Activated T-helper 2 cell treated with anti-CD3 and anti-CD28 coated beads, Interferon-gamma antibody, Interleukin-2, Interleukin-4, amounts not matched to agents 10 μg/mL and 5 μg/mL and 100 μg/mL, durations not matched to agents 14 hours and 24 hours and 36 hours (primary cell): ENCODE results near the gene SORCS2. TPM values are rescaled to one million over a fixed set of nuclear protein-coding genes. Genes with fewer than 3 reads are reported as not detected.

Experiments
- DNase-seq: peaks from one replicate; pipeline ENCODE4 v3.0.0; 2021; ENCODE audit warnings: low spot score
- H3K27ac Mint-ChIP-seq: one replicate; pipeline ENCODE4 v1.8.0; 2021; ENCODE audit warnings: mixed read lengths
- H3K27me3 Mint-ChIP-seq: one replicate; pipeline ENCODE4 v1.8.0; 2021; ENCODE audit warnings: low read depth, mixed read lengths
- H3K36me3 Mint-ChIP-seq: one replicate; pipeline ENCODE4 v1.8.0; 2021; ENCODE audit warnings: low read depth, mixed read lengths
- H3K4me1 Mint-ChIP-seq: one replicate; pipeline ENCODE4 v1.8.0; 2021; ENCODE audit warnings: low read depth, mixed read lengths
- H3K4me3 Mint-ChIP-seq: one replicate; pipeline ENCODE4 v1.8.0; 2021; ENCODE audit warnings: low read depth, mild to moderate bottlenecking, moderate library complexity, mixed read lengths
- H3K9me3 Mint-ChIP-seq: one replicate; pipeline ENCODE4 v1.8.0; 2021; ENCODE audit warnings: mixed read lengths
- intact Hi-C: fragments of 100-400 bp; cut with micrococcal nuclease; formaldehyde crosslinking; loops from one replicate; pipeline ENCODE4 v1.15.1; 2023
- total RNA-seq: library from RNA; stranded (reverse); gene quantifications from 2 replicates; pipeline ENCODE4 v1.2.3, GENCODE V29; 2022

The SORCS2 gene
- total RNA-seq, 1 donor from 2014 or later, result 0.02 TPM

DNA sequence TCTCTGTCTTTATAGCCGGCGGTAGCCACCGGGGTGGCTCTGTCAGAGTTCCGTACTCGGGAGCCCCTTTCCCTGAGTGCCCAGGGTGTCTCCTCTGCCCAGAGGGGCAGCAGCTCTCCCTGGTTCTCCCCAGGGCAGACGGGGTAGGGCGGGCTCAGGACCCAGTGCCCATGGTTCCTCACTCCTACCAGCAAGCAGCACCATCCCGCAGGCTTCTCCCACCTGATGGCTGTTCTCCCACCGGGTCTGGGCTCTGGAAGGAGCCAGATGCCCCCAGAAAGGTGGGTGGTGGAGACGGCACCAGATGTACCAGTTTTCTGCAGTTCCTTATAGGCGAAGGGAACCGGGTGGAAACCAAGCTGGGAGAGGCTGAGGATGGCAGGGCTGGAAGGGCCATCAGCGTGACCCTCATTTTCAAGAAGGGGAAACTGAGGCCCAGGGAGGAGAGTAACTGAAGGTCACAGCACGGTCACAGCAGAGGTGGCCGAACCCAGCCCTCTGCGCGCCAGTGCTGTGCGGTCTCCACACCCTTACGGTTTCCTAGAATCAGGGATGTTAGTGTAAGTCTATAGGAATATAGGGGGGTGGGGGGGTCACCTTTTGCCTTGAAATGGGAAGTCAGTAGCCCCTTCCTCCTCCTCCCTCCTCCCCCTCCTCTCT, 548.7 kb downstream of the SORCS2 start:
- H3K4me3 Mint-ChIP-seq, result no peak overlapping the region
- no peaks in the 10 kb centered on the region for H3K9me3 Mint-ChIP-seq
- no peaks in the 10 kb centered on the region for H3K36me3 Mint-ChIP-seq
- H3K4me1 Mint-ChIP-seq, result no peaks in the 10 kb centered on the region
- H3K27me3 Mint-ChIP-seq, result no peaks in the 10 kb centered on the region
- H3K27ac Mint-ChIP-seq, result no peak overlapping the region
- intact Hi-C loops, result no loop called here
- no peak for DNase-seq

DNA sequence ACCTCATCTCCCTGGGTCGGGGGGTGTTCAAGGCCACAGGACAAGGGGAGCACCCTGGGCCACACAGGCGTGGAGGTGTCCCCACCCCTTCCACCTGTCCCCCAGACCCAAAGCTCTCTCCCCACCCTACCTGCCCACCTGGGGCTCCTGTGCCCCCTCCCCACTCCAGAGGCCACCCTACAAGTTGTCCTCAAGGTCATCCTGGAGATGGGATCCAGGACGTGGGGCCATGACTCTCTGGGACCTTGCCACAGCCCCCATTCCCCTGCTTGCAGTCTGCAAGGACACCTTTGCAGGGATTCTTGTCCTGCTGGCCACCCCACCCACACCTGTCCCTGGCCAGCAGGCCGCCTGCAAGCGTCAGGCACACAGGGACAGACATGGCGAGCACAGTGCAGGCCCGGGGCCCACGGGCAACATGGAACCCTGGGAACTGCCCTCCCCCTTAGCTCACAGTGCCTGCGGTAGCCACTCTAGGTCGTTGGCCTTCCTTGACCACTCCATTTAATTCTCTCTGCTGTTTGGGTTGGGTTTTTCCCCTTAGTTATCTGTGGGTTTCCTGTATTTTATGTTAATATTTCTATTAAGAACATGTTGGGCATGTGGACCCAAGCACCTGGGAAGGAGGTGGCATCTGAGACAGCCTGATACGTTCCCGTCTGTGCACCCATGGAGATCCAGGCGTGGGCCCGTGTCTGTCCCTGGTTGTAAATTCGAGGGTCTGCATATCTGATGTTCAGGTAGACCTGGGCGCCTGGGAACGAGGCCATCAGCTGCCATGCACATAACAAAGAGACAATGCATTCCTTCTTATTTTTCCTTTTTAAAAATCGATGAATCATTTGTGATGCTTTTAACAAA, 549.8 kb downstream of the SORCS2 start:
- Mint-ChIP-seq H3K27ac (no peak overlapping the region), H3K27me3 (no peaks in the 10 kb centered on the region), H3K4me3 (no peak overlapping the region), H3K4me1 (no peaks in the 10 kb centered on the region), H3K9me3 (no peaks in the 10 kb centered on the region), H3K36me3 (no peaks in the 10 kb centered on the region)
- no peak for DNase-seq
- intact Hi-C loops, result no loop called here

DNA sequence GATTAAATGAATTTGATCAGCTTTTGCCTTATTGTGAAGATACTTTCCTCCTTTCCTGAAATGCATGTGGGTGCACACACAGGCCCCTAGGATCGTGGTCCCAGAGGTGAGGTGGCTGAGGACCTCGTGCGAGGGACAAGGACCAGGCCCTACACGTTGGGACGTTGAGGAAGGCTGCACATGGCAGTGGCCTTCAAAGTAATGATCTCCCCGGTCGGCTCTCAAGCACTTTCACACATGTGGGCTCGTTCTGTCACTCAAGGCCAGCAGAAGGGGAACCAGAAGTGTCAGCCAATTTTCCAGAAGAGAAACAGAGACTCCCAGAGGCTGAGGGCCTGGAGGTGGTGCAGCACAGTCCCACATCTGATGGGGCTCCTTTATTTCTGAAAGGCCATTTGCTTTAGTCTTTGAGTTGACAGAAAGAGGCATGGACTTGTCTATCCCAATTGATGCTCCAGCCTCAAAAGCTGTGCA, 550.5 kb downstream of the SORCS2 start:
- intact Hi-C loops, result no loop called here
- no peaks in the 10 kb centered on the region for H3K27me3 Mint-ChIP-seq
- no peaks in the 10 kb centered on the region for H3K9me3 Mint-ChIP-seq
- no peak overlapping the region for H3K27ac Mint-ChIP-seq
- no peaks in the 10 kb centered on the region for H3K4me1 Mint-ChIP-seq
- no peak overlapping the region for H3K4me3 Mint-ChIP-seq
- DNase-seq, result no peak
- H3K36me3 Mint-ChIP-seq, result no peaks in the 10 kb centered on the region

DNA sequence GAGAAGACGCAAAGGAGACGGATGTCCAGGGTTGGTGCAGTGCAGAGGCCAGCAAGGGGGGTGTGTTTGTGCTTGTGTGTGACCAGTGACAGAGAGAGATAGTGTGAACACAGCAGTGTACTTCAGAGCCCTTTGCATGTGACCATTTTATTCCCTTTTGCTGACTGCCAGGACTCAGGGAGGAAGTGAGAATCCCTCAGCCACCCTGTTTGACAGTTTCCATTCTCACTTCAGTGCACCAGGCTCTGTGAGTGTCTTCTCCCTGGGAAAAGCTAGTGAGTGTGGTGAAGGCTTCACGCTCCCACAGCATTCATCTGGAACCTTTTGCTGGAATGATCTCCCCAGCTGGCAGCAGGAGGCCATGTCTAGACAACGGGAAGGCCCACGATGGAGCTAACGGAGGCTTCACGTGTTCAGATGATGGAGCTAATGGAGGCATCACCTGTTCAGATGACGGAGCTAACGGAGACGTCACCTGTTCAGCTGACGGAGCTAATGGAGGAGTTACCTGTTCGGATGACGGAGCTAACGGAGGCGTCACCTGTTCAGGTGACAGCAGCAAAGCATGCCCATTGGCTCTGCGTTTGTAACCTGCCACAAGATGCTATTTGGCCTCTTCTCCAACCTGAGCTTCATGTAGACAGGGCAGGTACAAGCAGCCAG, 551.9 kb downstream of the SORCS2 start:
- H3K4me3 Mint-ChIP-seq, result no peak overlapping the region
- no peaks in the 10 kb centered on the region for H3K27me3 Mint-ChIP-seq
- H3K4me1 Mint-ChIP-seq, result no peaks in the 10 kb centered on the region
- H3K36me3 Mint-ChIP-seq, result no peaks in the 10 kb centered on the region
- H3K9me3 Mint-ChIP-seq, result no peaks in the 10 kb centered on the region
- intact Hi-C loops, result no loop called here
- no peak for DNase-seq
- H3K27ac Mint-ChIP-seq, result no peak overlapping the region

DNA sequence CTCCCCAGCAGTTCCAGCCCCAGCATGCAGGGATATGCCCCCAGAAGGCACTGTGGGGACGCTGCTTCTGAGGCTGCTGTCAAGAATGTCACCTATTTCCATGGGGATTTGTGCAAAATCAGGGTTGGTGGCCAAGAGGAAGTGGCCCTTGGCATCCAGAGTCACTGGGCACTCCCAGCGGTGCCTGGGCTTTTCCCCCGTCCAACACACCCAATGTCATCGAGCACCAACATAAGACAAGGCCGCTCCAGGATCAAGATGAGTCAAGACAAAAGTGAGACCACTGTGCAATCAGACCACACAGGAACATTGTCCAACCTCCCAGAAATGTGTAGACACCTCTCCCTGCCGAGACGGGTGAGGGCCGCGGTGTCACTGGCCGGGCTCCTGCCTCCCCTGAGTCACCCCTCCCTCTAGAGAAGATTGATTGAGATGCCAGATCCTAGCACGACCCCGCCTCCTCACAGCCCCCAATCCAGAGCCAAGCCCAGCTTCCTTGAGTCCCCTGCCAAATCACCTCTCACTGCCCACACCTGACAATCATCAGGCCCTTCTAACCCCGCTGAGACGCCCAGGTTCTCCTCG, 553.1 kb downstream of the SORCS2 start:
- Mint-ChIP-seq H3K27ac (no peak overlapping the region), H3K4me3 (no peak overlapping the region), H3K9me3 (no peaks in the 10 kb centered on the region), H3K27me3 (no peaks in the 10 kb centered on the region), H3K4me1 (peaks cover 6% of the 10 kb centered on the region), H3K36me3 (no peaks in the 10 kb centered on the region)
- no peak for DNase-seq
- intact Hi-C loops, result no loop called here

DNA sequence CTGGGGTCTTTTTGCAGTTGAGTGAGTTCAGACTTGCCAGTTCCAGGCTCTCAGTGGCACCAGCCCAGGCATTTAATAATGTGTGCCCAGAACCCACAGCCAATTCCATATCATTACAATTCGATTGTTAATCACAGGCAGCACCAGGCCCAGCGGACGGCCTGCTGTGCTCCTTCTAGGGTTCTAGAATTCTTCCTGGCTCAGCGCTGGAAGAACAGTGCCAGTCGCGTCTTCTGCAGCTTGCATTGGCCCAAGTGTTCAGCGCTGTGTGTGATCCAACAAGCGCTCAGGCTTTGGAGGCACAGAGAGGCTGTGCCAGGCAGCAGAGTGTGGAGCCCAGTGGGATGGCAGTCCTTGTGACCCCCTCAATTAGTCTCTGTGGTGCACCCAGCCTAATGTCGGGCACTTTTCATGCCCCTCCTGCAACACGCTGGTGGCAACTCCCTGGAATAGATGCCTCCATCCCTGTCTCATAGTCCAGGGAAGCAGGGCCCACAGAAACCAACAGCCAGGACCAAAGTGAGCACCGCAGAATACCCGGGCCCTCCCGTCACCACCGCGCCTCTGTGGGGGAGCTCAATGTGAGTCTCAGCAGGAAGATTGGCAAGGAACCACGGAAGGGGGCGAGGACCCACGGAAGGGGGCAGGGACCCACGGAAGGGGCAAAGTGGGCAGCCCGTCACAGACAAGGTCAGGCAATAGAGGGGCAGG, 554.2 kb downstream of the SORCS2 start:
- DNase-seq, result no peak
- H3K27me3 Mint-ChIP-seq, result no peaks in the 10 kb centered on the region
- no peaks in the 10 kb centered on the region for H3K9me3 Mint-ChIP-seq
- intact Hi-C loops, result no loop called here
- H3K4me1 Mint-ChIP-seq, result peaks cover 6% of the 10 kb centered on the region
- no peaks in the 10 kb centered on the region for H3K36me3 Mint-ChIP-seq
- H3K4me3 Mint-ChIP-seq, result no peak overlapping the region
- H3K27ac Mint-ChIP-seq, result no peak overlapping the region

DNA sequence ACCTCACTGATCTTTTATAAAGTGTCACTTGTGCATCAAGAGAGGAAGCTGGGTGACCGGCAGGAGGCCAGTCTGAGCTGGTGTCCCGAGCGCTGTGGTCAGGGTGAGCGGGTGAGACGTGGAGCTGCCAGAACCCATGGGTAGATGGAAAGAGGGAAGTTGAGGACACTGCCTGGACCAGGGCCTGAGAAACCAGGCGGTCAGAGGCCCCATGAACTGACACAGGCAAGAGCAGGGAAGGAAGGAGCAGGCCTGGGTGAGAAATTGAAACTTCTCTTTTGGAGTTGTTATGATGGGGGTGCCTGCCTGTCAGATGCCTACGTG, 554.7 kb downstream of the SORCS2 start:
- DNase-seq, result no peak
- H3K36me3 Mint-ChIP-seq, result no peaks in the 10 kb centered on the region
- intact Hi-C loops, result no loop called here
- no peak overlapping the region for H3K4me3 Mint-ChIP-seq
- H3K4me1 Mint-ChIP-seq, result peaks cover 6% of the 10 kb centered on the region
- no peak overlapping the region for H3K27ac Mint-ChIP-seq
- no peaks in the 10 kb centered on the region for H3K27me3 Mint-ChIP-seq
- H3K9me3 Mint-ChIP-seq, result no peaks in the 10 kb centered on the region

DNA sequence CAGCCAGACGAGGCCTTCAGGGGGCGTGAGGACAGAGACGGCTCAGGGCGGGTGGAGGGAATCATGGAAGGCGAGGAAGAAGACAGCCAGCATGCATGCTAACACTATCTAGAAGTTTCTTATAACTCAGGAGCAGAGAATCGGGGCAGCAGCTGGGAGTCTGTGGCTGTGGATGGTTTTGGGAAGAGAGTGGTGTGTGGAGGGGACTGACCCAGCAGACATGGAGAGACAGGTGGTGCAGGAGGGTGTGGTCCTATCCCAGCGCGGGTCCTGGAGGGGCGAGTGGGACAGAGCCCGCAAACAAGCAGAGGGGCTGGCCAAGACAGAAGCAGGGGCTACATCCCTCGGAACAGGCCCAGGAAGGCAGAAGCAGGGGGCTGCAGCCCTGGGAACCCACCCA, 555.2 kb downstream of the SORCS2 start:
- Mint-ChIP-seq H3K27me3 (no peaks in the 10 kb centered on the region), H3K4me1 (peaks cover 6% of the 10 kb centered on the region), H3K9me3 (no peaks in the 10 kb centered on the region), H3K27ac (no peak overlapping the region), H3K4me3 (no peak overlapping the region), H3K36me3 (no peaks in the 10 kb centered on the region)
- intact Hi-C loops, result no loop called here
- DNase-seq, result no peak

DNA sequence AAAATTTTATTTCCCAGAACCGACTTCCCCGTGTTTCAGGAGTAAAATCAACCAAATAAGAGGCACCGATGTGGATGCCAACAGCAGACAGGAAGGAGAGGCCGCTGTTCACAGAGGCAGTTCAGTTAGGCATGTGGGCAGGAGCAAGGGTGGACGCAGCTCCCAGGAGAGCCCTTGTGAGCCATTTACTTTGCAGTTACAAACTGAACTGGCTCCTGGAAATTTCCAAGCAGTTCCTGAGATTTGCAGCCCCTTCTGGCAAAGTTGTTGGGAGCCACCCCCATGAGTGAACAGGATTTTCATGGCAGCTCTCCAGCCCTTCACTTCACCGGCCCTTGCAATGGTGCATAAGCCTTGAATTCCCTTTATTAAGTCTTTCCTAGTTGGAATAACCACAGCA, 558.2 kb downstream of the SORCS2 start:
- Mint-ChIP-seq H3K4me3 (no peak overlapping the region), H3K27ac (no peak overlapping the region), H3K27me3 (no peaks in the 10 kb centered on the region), H3K9me3 (no peaks in the 10 kb centered on the region), H3K36me3 (no peaks in the 10 kb centered on the region), H3K4me1 (peaks cover 6% of the 10 kb centered on the region)
- DNase-seq, result no peak
- intact Hi-C loops, result no loop called here

DNA sequence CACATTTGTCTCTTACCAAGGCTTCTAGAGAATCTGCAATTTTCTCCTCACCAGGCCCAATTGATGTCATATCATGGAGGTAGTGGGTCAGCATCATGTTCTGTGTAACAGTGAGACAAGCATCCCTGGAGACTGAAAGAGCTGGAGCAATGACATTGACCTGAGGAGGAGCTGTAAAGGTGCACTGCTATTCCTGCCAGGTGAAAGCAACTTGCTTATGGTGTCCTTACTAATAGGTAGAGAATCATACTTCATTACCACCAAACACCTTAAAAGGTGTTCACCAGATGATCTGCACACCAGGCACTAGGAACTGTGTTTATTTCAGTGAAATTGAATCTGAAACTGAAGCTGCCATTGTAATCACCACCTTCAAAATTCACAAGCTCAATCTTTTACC, 558.6 kb downstream of the SORCS2 start:
- H3K27me3 Mint-ChIP-seq, result no peaks in the 10 kb centered on the region
- H3K4me3 Mint-ChIP-seq, result no peak overlapping the region
- intact Hi-C loops, result no loop called here
- peaks cover 6% of the 10 kb centered on the region for H3K4me1 Mint-ChIP-seq
- no peaks in the 10 kb centered on the region for H3K9me3 Mint-ChIP-seq
- H3K27ac Mint-ChIP-seq, result no peak overlapping the region
- DNase-seq, result no peak
- H3K36me3 Mint-ChIP-seq, result no peaks in the 10 kb centered on the region

DNA sequence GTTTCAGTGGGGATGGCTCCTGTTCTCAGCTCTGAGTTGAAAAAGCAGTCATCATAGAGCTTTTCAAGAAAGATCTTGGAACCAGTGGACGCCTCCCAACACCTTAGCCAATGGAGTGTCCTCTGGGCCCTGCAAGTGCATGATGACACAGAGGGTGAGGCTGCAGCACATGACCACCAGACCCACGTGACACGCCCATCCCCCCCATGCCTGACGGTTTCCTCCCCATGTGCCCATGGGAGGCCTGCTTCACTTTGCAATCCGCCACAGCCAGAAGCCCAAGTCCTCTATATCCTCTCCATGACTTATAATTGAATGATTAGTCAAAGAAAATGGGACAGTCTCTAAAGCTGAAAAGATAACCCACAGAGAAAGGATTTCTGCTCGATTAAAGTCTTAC, 560.3 kb downstream of the SORCS2 start:
- intact Hi-C loops, result no loop called here
- H3K27ac Mint-ChIP-seq, result no peak overlapping the region
- peaks cover 6% of the 10 kb centered on the region for H3K4me1 Mint-ChIP-seq
- DNase-seq, result no peak
- no peaks in the 10 kb centered on the region for H3K27me3 Mint-ChIP-seq
- no peaks in the 10 kb centered on the region for H3K36me3 Mint-ChIP-seq
- H3K9me3 Mint-ChIP-seq, result no peaks in the 10 kb centered on the region
- H3K4me3 Mint-ChIP-seq, result no peak overlapping the region

DNA sequence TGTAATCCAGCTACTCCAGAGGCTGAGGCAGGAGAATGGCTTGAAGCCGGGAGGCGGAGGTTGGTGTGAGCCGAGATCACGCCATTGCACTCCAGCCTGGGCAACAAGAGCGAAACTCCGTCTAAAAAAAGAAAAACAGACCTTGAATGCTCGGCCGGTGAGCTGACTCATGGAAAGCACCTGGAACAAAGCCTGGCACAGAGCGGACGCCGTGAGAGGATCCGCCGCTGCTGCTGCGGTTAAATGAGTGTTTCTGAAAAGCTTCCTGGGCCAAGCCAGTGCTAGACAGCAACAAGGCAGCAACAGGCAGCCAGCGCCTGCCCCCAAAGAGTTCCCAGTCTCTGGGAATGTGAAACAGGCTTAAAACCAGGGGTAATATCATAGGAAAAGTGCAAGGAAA, 560.9 kb downstream of the SORCS2 start:
- Mint-ChIP-seq H3K4me1 (peaks cover 10% of the 10 kb centered on the region), H3K4me3 (no peak overlapping the region), H3K27me3 (no peaks in the 10 kb centered on the region), H3K36me3 (no peaks in the 10 kb centered on the region), H3K9me3 (no peaks in the 10 kb centered on the region), H3K27ac (no peak overlapping the region)
- intact Hi-C loops, result no loop called here
- DNase-seq, result no peak
